Suprapubic skin (tissue), 3 donors: ENCODE measurements around the gene GOLPH3.

ENCODE experiments used
- EP300 ChIP-seq: sonication (generic); formaldehyde crosslinking; IDR thresholded peaks from one replicate; pipeline ENCODE4 v1.6.1; 2017; ENCODE audit warnings: antibody characterized with exemption
- POLR2A ChIP-seq, 2 donors: fragments of 450-650 bp; IDR thresholded peaks; one replicate each; pipeline ENCODE4 v1.6.1; 2017; ENCODE audit warnings: antibody characterized with exemption in 2 of 2, mild to moderate bottlenecking in 2 of 2, moderate library complexity in 2 of 2
- TF ChIP-seq, protein P1 (sequence below), 2 donors: fragments of 200-600 bp in 1 of 2; fragments of 450-650 bp in 1 of 2; sonication (generic) in 1 of 2; IDR thresholded peaks; one replicate each; pipeline ENCODE4 v1.5.1; 2016 to 2019; ENCODE audit warnings: antibody characterized with exemption in 2 of 2, mild to moderate bottlenecking in 1 of 2, moderate library complexity in 1 of 2

DNA sequence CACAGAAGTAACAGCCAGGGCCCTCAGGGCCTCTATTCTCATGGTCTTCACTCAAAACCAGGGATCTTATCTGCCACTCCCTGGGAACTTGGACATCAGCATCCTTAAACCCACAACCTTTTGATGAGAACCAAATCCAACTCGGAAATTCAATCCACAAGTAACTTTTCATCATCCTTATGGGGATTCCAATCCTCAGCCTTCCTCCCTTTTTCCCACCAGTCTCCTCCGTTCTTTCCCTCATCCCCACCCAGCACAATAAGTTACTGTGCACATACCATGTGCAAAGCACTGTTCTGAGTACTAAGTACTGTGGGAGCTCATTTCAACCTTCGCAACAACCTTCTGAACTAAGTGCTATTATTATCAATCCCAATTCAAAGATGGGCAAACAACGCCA is 17.0 kb downstream of the GOLPH3 start:
- TF ChIP-seq, protein P1, sequence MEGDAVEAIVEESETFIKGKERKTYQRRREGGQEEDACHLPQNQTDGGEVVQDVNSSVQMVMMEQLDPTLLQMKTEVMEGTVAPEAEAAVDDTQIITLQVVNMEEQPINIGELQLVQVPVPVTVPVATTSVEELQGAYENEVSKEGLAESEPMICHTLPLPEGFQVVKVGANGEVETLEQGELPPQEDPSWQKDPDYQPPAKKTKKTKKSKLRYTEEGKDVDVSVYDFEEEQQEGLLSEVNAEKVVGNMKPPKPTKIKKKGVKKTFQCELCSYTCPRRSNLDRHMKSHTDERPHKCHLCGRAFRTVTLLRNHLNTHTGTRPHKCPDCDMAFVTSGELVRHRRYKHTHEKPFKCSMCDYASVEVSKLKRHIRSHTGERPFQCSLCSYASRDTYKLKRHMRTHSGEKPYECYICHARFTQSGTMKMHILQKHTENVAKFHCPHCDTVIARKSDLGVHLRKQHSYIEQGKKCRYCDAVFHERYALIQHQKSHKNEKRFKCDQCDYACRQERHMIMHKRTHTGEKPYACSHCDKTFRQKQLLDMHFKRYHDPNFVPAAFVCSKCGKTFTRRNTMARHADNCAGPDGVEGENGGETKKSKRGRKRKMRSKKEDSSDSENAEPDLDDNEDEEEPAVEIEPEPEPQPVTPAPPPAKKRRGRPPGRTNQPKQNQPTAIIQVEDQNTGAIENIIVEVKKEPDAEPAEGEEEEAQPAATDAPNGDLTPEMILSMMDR (IDR thresholded peaks at IDR 0.05): no peak
- no peak for TF ChIP-seq EP300
- TF ChIP-seq POLR2A (IDR thresholded peaks at IDR 0.05): no peak
